Fibroblast of lung (primary cell): ENCODE data around the gene LONP2. TPM values are rescaled to one million over a fixed set of nuclear protein-coding genes. Genes with fewer than 3 reads are reported as not detected.

Source experiments
- DNase-seq, 2 donors: peaks; one replicate each; pipeline versions ENCODE4 v3.0.0 to v3.0.0-alpha.2; 2010; ENCODE audit warnings: low read depth in 2 of 2
- H2AFZ ChIP-seq: 2 replicates; pipeline ENCODE4 v1.5.1; 2012; ENCODE audit warnings: low read length, control low read depth, inconsistent platforms
- H3K27ac ChIP-seq: 2 replicates; pipeline ENCODE4 v1.5.1; 2011; ENCODE audit warnings: low read length, control low read depth; ENCODE audit not compliant: insufficient read depth
- H3K27me3 ChIP-seq: 2 replicates; pipeline ENCODE4 v1.5.1; 2011; ENCODE audit warnings: mild to moderate bottlenecking, low read length; ENCODE audit not compliant: control insufficient read depth, insufficient read depth
- H3K36me3 ChIP-seq: 2 replicates; pipeline ENCODE4 v1.5.1; 2011; ENCODE audit warnings: low read length; ENCODE audit not compliant: control insufficient read depth, insufficient read depth
- H3K4me1 ChIP-seq: 2 replicates; pipeline ENCODE4 v1.5.1; 2011; ENCODE audit warnings: low read length; ENCODE audit not compliant: control insufficient read depth, insufficient read depth; ENCODE audit errors: extremely low read depth
- H3K4me2 ChIP-seq: 2 replicates; pipeline ENCODE4 v1.5.1; 2011; ENCODE audit warnings: low read length, control low read depth; ENCODE audit not compliant: insufficient read depth; ENCODE audit errors: extremely low read depth
- H3K4me3 ChIP-seq, 4 experiments: fragments of 200-600 bp in 1 of 4; sonication (generic) in 1 of 4; replicated peaks in 1 of 4; 2 replicates each; pipeline ENCODE4 v1.5.1; 2011 to 2016; ENCODE audit warnings: low read length in 4 of 4, low read depth in 3 of 4, mild to moderate bottlenecking in 3 of 4, control low read depth in 2 of 4, inconsistent platforms in 1 of 4, mixed read lengths in 1 of 4; ENCODE audit not compliant: insufficient read depth in 1 of 4; ENCODE audit errors: control extremely low read depth in 1 of 4
- H3K79me2 ChIP-seq: 2 replicates; pipeline ENCODE4 v1.5.1; 2012; ENCODE audit warnings: mild to moderate bottlenecking, low read length, inconsistent platforms; ENCODE audit not compliant: control insufficient read depth, insufficient read depth
- H3K9ac ChIP-seq: 2 replicates; pipeline ENCODE4 v1.5.1; 2011; ENCODE audit warnings: mild to moderate bottlenecking, low read length, control low read depth; ENCODE audit not compliant: insufficient read depth
- H3K9me3 ChIP-seq: 2 replicates; pipeline ENCODE4 v1.5.1; 2012; ENCODE audit warnings: low read depth, low read length; ENCODE audit not compliant: control insufficient read depth, insufficient read depth
- H4K20me1 ChIP-seq: 2 replicates; pipeline ENCODE4 v1.5.1; 2011; ENCODE audit warnings: low read length; ENCODE audit not compliant: control insufficient read depth, insufficient read depth; ENCODE audit errors: extremely low read depth
- EZH2 ChIP-seq: IDR thresholded peaks from 2 replicates; pipeline ENCODE4 v1.5.1; 2012; ENCODE audit warnings: low read length, control low read depth, mild to moderate bottlenecking; ENCODE audit errors: missing control alignments
- polyA plus RNA-seq, 2 donors: library from polyadenylated mRNA; depleted of rRNA in 1 of 2; stranded (reverse) in 1 of 2; unstranded in 1 of 2; fragments of >200 nt; gene quantifications; 2 replicates each; pipeline ENCODE4 v1.2.1, GENCODE V29; 2011 to 2012; ENCODE audit warnings: missing spikeins in 1 of 2
- total RNA-seq: library from RNA; depleted of rRNA; stranded (reverse); fragments of >200 nt; gene quantifications from 2 replicates; pipeline ENCODE4 v1.2.1, GENCODE V29; 2014
- TF ChIP-seq, protein P1 (sequence below), 2 donors: IDR thresholded peaks in 1 of 2; conservative IDR thresholded peaks in 1 of 2; 1 replicate in 1 of 2; 2 replicates in 1 of 2; pipeline ENCODE4 v1.5.1; 2011 to 2012; ENCODE audit warnings: low read length in 2 of 2, control low read depth in 1 of 2, inconsistent platforms in 1 of 2, low read depth in 1 of 2, mild to moderate bottlenecking in 1 of 2

The LONP2 gene
- total and polyA plus RNA-seq, 2 donors (not counting 1 experiment from before 2014, with no cell fraction given), result 44.0 to 60.8 TPM

- Histone ChIP-seq H3K79me2 (no peaks in the 10 kb centered on the region), H3K4me3 (no peak overlapping the region), H3K36me3 (peaks cover 2% of the 10 kb centered on the region), H3K4me1 (no peaks in the 10 kb centered on the region), H3K27me3 (no peaks in the 10 kb centered on the region), H4K20me1 (no peaks in the 10 kb centered on the region), H2AFZ (no peak overlapping the region), H3K9ac (no peak overlapping the region), H3K27ac (no peak overlapping the region), H3K9me3 (no peaks in the 10 kb centered on the region), H3K4me2 (no peak overlapping the region)
- TF ChIP-seq, protein P1, sequence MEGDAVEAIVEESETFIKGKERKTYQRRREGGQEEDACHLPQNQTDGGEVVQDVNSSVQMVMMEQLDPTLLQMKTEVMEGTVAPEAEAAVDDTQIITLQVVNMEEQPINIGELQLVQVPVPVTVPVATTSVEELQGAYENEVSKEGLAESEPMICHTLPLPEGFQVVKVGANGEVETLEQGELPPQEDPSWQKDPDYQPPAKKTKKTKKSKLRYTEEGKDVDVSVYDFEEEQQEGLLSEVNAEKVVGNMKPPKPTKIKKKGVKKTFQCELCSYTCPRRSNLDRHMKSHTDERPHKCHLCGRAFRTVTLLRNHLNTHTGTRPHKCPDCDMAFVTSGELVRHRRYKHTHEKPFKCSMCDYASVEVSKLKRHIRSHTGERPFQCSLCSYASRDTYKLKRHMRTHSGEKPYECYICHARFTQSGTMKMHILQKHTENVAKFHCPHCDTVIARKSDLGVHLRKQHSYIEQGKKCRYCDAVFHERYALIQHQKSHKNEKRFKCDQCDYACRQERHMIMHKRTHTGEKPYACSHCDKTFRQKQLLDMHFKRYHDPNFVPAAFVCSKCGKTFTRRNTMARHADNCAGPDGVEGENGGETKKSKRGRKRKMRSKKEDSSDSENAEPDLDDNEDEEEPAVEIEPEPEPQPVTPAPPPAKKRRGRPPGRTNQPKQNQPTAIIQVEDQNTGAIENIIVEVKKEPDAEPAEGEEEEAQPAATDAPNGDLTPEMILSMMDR (conservative IDR thresholded peaks at IDR 0.05 in 1 of 2, IDR thresholded peaks at IDR 0.05 in 1 of 2; ENCODE audit: low read depth in 1 of 2, low read length in 2 of 2), result no peak
- TF ChIP-seq EZH2, result no peak
- no peak for DNase-seq
Observed at GRCh38 chr16:48299471-48299870, 55.4 kb downstream of the LONP2 start.

DNA sequence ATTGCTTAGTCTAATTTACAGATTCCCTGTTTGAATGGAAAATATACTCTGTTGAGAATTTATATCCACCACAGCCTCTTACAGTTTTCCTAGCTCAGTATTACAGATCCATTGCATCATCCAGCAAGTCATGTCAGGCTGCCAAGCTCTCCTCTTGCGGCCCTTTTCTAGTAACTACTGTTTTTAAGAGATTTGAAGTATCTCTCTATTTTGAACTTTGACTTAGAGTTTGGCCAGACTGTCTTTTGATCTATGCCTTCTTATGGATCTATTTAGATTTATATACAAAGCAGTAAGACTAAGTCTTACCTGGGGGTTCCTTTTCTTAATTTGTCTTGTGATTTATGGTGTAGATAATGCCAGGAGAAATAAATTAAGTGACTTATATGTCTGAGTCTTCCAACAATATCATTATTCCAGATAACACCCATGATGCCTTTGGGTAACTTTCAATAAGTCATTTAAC, 56.3 kb downstream of the LONP2 start:
- no peaks in the 10 kb centered on the region for H3K4me1 ChIP-seq
- H3K79me2 ChIP-seq, result no peaks in the 10 kb centered on the region
- H3K4me3 ChIP-seq, result no peak overlapping the region
- H3K36me3 ChIP-seq, result peaks cover 2% of the 10 kb centered on the region
- no peak overlapping the region for H3K4me2 ChIP-seq
- peak; percentile 61 to 95 for DNase-seq
- no peaks in the 10 kb centered on the region for H4K20me1 ChIP-seq
- no peaks in the 10 kb centered on the region for H3K27me3 ChIP-seq
- no peak overlapping the region for H3K27ac ChIP-seq
- no peak overlapping the region for H2AFZ ChIP-seq
- no peak overlapping the region for H3K9ac ChIP-seq
- H3K9me3 ChIP-seq, result no peaks in the 10 kb centered on the region
- TF ChIP-seq, protein P1 (conservative IDR thresholded peaks at IDR 0.05 in 1 of 2, IDR thresholded peaks at IDR 0.05 in 1 of 2; ENCODE audit: low read depth in 1 of 2, low read length in 2 of 2), result no peak
- no peak for TF ChIP-seq EZH2

DNA sequence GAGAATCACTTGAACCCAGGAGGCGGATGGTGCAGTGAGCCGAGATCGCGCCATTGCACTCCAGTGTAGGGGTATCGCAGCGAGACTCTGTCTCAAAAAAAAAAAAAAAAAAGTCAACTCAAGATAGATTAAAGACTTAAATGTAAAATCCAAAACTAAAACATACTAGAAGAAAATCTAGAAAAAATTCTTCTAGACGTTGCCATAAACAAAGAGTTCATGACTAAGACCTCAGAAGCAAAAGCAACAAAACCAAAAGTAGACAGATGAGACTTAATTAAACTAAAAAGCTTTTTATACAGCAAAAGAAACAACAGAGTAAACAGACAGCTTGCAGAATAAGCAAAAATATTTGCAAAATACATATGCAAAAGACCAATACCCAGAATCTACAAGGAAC, 64.4 kb downstream of the LONP2 start:
- Histone ChIP-seq H3K4me1 (no peaks in the 10 kb centered on the region), H3K4me2 (no peak overlapping the region), H3K4me3 (no peak overlapping the region), H4K20me1 (no peaks in the 10 kb centered on the region), H2AFZ (no peak overlapping the region), H3K36me3 (peaks cover 3% of the 10 kb centered on the region), H3K79me2 (peaks cover 1% of the 10 kb centered on the region), H3K27ac (no peak overlapping the region), H3K9ac (no peak overlapping the region), H3K9me3 (no peaks in the 10 kb centered on the region), H3K27me3 (no peaks in the 10 kb centered on the region)
- no peak for DNase-seq
- TF ChIP-seq EZH2, result no peak
- TF ChIP-seq, protein P1 (conservative IDR thresholded peaks at IDR 0.05 in 1 of 2, IDR thresholded peaks at IDR 0.05 in 1 of 2; ENCODE audit: low read depth in 1 of 2, low read length in 2 of 2), result no peak
